Ureter (tissue), 1 donor: ENCODE results near the gene KLRB1. TPM values are rescaled to one million over a fixed set of nuclear protein-coding genes. Genes with fewer than 3 reads are reported as not detected.
"Not testable (repeated sequence)": the region's sequence is repeated elsewhere in the genome, so short reads cannot be mapped to it uniquely, and the experiment has no call there.

Experiments used
- DNase-seq: peaks from one replicate; pipeline ENCODE4 v3.0.0-alpha.2; 2020; ENCODE audit warnings: low spot score
- total RNA-seq: library from RNA; stranded (reverse); gene quantifications from one replicate; pipeline ENCODE4 v1.2.4, GENCODE V29; 2023
- donor health status: DM: yes; HTN: yes; CAD: no.

KLRB1 gene
- total RNA-seq, 1 donor from 2014 or later = 1.6 TPM

DNA sequence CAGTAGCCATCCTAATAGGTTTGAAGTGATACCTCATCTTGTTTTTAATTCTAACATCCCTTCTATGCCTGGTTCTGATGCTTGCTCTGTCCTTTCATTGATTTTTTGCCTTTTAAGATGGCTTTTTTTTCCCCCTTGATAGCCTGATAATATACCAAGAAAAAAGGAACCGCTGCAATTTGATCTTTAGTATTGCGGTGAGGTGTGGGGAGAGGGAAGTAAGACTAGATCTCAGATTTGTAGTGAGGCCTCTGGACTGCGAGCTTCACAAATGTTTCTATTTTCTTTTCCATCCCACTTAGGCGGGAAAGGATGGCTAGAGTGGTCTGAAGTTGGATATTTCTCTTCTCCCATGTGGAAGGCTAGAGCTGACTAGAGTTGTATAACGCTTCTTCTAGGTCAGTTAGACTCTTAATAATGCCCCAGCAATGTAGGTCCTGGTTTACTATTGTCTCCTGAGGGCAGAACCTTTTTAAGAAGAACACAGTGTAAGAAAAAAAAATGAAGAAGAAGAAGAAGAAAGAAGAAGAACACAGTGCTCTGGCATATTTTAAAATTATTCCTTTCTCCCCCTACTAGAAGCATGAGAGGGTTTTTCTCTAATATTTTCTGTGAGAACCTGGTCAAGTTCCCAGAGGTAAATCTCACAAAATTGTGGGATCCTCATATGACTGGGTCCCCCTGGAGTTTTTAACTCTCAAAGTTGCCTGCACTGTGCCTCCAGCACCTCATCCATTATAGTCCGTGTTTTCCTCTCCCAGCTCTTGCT is 11.9 kb upstream of the KLRB1 start:
- no peak for DNase-seq

DNA sequence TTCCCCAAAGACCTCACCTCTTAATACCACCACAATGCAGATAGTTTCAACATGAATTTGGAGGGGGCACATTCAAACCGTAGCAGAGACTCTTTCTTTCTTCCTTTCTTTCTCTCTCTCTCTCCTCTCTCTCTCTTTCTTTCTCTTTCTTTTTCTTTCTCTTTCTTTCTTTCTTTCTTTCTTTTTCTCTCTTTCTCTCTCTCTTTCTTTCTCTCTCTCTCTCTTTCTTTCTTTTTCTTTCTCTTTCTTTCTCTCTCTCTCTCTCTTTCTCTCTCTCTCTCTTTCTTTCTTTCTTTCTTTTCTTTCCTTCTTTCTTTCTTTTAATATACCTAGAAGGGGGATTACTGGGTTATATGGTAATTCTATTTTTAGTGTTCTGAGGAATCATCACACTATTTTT is 11.2 kb upstream of the KLRB1 start:
- not testable (repeated sequence) for DNase-seq

DNA sequence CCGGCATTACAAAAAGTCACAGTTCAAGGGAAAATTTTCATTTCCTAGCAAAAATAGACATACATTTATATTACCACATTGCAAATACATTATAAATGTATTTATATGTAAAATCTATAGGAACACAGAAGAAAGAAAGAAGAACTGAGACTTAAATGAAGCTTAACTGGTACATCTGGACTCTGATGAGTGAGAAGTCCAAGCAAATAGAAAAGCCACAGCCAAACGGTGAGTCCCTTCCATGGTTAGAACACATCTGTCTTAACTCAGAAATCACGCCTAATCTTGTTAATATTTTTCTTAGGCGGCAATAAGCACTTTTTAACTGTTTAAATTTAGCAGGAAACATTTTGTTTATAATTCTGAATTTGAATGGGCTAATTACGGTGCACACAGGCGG is 9.4 kb upstream of the KLRB1 start:
- DNase-seq = no peak

DNA sequence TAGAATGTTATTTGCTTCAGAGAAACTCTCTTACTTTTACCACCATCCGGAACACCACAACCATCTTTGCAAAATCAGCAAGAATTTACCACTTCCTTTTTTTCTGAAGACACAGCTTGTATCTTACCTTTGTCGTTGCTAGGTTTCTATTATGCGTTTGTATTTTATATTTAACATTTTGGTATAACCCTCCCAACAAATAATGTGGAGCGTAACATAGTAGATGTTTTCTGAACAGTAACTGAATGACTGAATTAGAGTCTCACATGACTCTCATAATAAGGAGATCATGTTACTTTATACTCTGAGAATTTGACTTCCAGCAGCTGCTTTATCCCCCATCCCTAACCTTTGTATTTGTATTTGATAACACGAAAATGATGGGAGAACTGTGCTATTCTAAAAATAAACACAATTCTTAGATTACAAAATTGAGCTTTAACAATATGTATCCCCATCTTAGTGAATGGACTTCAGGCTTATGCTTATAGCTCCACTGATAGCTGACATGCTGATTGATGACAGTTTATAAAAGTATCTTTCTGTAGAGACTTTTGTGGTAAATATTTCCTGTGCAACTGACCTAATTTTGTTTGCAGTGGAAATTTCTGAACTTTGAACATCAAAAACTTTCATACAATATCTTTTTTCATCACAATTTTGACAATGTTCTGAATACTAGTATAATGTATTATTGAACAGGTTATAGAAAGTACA is 7.9 kb upstream of the KLRB1 start:
- no peak for DNase-seq

DNA sequence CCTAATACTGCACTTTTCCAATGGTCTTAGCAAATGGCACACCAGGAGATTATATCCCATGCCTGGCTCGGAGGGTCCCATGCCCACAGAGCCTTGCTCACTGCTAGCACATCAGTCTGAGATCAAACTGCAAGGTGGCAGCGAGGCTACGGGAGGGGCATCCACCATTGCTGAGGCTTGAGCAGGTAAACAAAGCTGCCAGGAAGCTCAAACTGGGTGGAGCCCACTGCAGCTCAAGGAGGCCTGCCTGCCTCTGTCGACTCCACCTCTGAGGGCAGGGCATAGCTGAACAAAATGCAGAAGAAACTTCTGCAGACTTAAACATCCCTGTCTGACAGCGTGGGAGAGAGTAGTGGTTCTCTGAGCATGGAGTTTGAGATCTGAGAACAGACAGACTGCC is 2.9 kb upstream of the KLRB1 start:
- DNase-seq = not testable (repeated sequence)

DNA sequence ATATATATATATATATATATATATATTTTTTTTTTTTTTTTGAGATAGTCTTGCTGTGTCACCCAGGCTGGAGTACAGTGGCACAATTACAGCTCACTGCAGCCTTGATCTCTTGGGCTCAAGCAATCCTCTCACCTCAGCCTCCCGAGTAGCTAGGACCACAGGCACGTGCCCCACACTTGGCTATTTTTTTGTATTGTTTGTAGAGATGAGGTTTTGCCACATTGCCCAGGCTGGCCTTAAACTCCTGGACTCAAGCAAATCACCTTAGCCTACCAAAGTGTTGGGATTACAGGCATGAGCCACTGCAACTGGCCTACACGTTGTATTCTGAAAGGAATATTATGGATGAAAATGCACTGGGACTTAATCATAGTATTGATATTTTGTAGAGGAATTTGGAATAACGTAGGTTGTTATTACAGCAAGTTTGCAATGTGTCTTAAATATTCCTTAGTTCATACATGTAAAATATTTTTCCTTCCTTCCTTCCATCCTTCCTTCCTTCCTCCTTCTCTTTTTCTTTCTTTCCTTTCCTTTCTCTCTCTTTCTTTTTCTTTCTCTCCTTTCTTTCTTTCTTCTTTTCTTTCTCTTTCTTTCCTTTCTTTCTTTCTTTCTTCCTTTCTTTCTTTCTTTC is 862 bp downstream of the KLRB1 start:
- no peak for DNase-seq

DNA sequence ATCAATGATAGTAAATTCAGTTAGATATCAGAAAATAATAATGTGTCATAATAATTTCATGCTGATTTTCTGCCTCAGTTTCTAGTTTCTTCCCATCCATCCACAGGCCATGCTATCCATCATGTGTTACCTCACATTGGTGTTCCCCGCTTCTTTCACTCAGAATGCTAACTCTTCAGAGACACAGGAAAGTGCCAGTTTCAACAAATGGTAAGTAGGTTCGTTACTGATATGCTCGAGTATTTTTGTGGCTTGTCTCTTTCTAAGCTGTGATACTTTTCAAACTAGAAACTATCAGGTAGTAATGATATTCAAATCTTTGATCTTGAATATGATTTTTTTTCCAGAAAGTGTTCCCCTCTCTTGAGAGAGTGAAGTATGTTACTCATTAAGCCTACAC is 1.5 kb downstream of the KLRB1 start:
- DNase-seq = no peak

DNA sequence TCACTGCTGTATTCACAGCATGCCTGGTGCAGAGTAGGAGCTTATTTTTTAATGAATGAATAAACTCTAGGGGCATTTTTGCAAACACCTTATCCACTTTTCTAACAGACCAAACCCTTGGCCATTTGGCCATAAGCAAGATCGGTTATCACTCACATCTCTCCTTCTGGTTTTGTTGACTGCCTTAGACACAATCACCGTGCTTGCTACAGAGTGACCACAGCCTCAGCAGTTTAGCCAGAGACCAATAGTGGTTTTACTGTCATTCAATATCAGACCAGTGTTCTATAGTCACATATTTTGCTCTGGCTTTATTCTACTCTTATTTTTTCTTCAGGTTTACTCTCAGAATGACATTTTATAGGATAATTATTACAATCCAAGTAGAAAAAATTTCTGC is 2.2 kb downstream of the KLRB1 start:
- DNase-seq = no peak

DNA sequence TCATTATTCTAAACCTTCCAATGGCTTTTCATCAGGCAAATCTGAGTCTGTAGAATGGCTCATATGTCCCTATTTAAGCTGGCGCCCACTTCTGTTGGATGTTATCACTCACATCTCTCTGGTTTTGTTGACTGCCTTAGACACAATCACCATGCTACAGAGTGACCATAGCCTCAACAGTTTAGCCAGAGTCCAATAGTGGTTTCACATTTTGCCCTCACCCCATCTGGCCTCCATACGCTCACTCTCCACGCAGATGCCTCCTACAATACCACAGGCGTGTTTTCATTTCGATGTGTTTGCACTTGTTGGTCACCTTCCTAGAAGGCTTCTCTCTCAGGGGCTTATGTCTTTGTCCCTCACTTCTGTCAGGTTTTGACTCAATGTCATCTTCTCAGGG is 3.4 kb downstream of the KLRB1 start:
- no peak for DNase-seq

DNA sequence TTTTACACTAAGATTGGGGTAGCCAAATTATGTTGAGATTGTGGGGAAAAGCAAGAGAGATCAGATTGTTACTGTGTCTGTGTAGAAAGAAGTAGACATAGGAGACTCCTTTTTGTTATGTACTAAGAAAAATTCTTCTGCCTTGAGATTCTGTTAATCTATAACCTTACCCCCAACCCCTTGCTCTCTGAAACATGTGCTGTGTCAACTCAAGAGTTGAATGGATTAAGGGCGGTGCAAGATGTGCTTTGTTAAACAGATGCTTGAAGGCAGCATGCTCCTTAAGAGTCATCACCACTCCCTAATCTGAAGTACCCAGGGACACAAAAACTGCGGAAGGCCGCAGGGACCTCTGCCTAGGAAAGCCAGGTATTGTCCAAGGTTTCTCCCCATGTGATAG is 7.3 kb downstream of the KLRB1 start:
- DNase-seq = not testable (repeated sequence)

DNA sequence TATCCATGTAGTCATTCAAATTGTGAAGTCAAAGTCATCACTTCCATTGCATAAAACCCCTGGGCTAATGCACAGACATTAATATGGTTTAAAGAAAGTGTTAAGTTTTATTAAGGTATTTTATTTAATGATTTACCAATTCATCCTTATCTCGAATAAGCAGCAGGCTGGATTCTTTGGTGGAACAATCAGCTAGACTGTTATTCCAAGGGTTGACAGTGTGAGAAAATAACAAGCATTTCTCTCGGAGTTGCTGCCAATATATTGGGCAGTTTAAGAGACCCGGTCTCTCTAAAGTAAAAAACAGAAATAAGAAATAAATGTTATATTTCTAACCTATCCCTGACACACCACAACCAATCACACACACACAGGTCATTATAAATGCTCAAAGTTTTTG is 9.4 kb downstream of the KLRB1 start:
- DNase-seq = no peak

DNA sequence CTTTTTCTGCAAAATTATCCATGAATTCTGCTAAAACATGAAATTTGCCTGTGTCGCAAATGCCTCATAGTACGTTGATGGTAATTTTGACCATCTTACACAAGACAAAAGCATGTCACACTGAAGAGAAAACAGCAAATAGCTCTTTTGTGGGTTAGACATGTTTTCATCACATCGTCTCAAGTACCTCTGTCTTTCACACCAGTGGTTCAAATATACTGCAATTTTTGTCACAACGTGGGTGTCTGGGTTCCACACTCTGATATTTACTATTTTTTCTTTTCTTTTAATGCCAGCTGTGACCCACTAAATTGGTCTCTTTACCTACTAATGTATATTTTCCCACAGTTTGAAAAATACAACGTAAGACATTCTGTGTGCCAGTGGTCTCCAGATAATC is 10.4 kb downstream of the KLRB1 start:
- DNase-seq = no peak

DNA sequence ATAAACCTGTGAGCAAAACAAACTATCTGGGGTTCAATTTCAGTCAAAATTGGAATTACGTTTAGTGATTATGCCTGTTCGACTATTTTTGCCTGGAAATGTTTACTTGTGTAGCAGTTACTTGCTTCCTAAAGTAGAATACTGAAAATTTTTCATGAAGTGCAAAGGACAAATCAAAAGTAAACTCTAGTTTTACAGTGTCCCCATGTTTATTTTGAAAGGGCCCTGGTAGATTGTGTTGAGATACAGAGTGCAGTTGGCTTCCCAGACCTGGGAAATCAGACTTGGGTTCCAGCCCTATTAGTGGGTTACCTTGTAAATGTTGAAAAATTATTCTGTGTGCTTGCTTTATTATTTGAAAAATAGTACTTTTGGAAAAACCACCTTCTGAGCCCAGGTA is 17.3 kb downstream of the KLRB1 start:
- no peak for DNase-seq

DNA sequence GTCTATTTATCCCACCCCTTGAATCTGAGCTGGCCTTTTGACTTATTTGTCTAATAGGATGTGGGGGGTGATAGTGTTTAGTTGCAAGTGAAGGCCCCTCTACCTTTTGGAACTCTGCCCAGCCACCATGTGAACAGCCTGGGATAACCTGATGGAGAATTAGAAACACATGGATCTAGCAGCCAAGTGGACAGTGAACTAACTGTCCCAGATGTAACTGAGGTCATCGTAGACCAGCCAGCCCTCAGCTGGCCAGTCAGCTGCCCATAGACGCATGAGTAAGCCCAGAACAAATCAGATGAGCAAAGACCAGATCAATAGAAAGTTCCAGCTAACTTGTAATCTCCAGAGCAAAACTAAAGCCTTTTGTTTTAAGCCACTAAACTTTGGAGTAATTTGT is 19.0 kb downstream of the KLRB1 start:
- DNase-seq = no peak

DNA sequence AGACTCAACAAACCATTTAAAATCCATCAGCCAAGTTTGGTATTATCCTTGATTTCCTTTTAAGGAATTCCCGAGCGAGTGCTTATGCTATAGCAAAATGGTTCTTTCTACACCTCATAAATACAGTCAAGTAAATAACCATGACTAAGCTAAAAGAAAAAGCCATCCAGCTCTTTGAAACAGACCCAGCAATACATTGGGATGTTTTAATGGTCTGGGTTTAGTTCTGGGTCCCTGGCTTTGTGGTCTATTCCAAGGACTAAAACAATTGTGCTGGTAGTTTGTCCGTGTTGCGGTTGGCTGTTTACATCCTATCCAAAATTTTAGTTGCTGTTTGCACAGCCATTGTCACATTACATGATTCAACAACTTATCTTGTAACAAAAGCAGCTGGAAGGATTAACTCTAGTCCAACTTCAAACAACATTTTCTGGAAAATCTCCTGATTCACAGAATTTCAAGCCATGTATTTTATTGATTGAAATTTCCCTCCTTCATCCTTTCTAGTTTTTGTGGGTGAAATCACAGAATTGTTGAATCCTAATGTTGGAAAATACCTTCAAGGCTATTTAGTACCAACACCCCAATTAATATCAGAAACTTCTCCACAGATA is 19.6 kb downstream of the KLRB1 start:
- no peak for DNase-seq

DNA sequence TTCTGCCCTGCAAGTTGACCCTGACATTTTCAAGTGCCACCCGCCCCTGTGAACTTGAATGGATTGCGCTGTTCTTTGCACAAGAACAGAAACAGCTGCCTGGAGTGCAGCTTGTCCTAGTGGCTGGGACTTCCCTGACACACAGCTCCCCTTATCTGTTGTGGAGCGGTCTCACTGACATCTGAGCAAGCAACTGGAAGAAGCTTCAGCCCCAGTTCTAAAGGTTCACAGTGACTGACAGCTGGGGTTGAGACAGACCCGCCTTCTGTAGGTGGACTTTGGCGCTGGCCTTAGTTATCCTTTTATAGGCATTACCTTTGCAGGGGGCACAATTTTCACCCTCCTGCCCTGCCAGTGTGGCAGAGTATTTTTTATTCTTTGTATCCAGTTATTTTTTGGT is 30.0 kb downstream of the KLRB1 start:
- not testable (repeated sequence) for DNase-seq

DNA sequence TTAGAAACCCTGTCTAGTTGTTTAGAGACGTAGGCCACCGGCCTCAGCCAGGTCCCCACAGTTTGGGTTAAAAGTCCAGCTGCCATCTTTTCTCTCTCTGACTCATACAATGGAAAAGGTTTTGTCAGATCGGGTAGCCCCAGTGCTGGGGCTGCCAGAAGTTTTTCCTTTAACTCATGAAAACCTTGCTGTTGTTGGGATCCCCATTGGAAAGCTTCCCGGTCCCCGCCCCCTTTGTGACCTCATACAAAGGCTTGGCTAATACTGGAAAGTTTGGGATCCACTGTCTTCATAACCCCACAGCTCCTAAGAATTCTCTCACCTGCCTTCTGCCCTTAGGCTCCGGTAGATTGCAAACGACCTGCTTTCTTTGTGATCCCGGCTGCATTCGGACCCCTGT is 40.6 kb downstream of the KLRB1 start:
- not testable (repeated sequence) for DNase-seq

DNA sequence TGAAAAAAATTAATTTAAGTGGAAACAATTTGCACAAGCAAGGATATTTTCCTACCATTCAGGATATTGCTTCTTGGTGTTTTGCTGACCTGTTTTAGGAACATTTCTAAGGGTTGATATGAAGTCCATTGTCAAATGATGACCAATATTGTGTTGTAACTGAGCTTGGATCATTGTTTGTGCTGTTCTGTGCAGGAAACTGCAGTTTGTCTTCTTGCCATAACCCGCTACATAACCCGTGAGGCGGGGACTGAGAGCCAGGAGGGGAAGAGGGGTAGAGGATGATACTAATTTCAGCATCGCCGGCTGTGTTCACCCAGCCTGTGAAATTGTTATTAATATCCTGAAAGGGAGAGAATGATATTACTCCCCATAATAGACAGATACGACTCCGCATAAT is 41.6 kb downstream of the KLRB1 start:
- not testable (repeated sequence) for DNase-seq

DNA sequence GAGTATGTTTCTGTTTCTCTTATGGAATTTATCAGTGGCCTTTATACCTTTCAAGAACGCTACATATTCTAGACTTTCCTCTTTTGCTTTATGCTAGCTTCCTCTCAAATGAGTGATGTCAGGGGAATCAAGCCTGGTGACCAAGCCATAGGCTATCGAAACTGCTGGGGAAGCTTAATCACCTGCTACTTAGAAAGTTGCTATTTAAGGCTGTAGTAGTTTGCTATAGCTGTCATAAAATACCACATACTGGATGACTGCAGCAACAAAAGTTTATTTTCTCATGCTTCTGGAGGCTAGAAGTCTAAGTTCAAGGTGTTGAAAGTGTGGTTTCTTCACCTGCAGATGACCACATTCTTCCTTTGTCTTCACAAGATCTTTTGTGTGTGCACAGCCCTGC is 43.3 kb downstream of the KLRB1 start:
- not testable (repeated sequence) for DNase-seq

DNA sequence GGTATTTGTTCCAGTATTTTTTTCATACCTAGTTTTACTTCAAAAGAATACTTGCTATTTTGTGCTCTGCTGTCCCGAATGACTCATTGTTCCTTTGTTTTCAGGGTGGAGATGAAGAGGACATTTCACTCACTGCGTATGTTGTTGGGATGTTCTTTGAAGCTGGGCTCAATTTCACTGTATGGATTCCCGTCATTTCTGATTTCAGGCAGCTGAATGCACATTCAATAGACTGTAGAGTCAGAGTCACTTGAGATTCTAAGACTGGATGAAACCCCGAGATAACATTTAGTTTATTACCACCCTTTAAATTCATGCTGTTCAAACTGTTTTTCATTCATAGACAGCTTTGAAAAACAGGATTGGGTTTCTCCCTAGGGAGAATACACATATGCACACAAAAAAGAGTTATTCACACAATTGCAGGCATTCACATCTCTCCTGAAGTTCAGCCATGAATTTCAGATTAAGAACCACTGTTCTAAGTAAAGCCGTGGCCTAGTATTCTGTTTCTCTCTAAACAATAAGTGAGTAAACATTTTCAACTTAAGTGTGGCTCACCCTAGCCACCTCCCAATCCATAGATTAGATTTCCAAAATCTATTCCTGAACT is 44.8 kb downstream of the KLRB1 start:
- DNase-seq = not testable (repeated sequence)

DNA sequence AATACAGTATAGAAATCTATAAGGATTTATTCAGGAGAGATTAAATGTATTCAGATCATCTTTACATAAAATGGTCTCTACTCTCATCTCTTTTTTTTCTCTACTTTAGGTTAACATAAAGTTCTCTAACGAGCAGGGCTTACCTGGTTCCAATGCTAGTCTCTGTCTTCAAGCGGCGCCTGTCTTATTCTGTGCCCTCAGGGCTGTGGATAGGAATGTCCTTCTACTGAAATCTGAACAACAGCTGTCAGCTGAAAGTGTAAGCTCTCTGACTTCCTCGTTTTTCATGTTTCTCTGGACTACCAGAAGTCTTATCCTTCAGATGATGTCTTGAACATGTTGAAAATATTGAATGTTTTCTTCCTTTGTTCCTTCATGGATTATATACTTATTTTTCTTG is 62.2 kb downstream of the KLRB1 start:
- DNase-seq = not testable (repeated sequence)
